Stimulated activated CD8-positive, alpha-beta memory T cell treated with anti-CD3 and anti-CD28 coated beads, Interleukin-2, amount 100 ng/mL, for 48 hours (primary cell): ENCODE results near the gene PARN.
"Not testable (repeated sequence)": the region's sequence is repeated elsewhere in the genome, so short reads cannot be mapped to it uniquely, and the experiment has no call there.

Source experiments
- DNase-seq, 2 donors: peaks; one replicate each; pipeline ENCODE4 v3.0.0-alpha.2; 2020; ENCODE audit warnings: low read depth in 2 of 2

Gene PARN

GRCh38 chr16:14472357-14472756 lies 157.7 kb downstream of the PARN start:
- DNase-seq = no peak

GRCh38 chr16:14470788-14471187 lies 159.3 kb downstream of the PARN start:
- no peak for DNase-seq

GRCh38 chr16:14465799-14466198 lies 164.3 kb downstream of the PARN start:
- DNase-seq = no peak

- no peak for DNase-seq
These were observed 165.3 kb downstream of the PARN start for GRCh38 chr16:14464796-14465195.

- no peak for DNase-seq
These were observed 165.9 kb downstream of the PARN start for GRCh38 chr16:14464192-14464591.

- no peak for DNase-seq
These were observed 167.2 kb downstream of the PARN start for GRCh38 chr16:14462811-14463210.

- no peak for DNase-seq
These were observed 169.3 kb downstream of the PARN start for GRCh38 chr16:14460726-14461125.

- DNase-seq = no peak
These were observed 171.5 kb downstream of the PARN start for GRCh38 chr16:14458576-14458975.

GRCh38 chr16:14456793-14457481 lies 173.1 kb downstream of the PARN start:
- no peak for DNase-seq

- DNase-seq = no peak
These were observed 174.5 kb downstream of the PARN start for GRCh38 chr16:14455573-14455972.

GRCh38 chr16:14454391-14454790 lies 175.7 kb downstream of the PARN start:
- DNase-seq = no peak

GRCh38 chr16:14452066-14452465 lies 178.0 kb downstream of the PARN start:
- no peak for DNase-seq

- no peak for DNase-seq
These were observed 179.2 kb downstream of the PARN start for GRCh38 chr16:14450846-14451245.

- no peak for DNase-seq
These were observed 180.1 kb downstream of the PARN start for GRCh38 chr16:14449790-14450480.

- DNase-seq = no peak
These were observed 180.7 kb downstream of the PARN start for GRCh38 chr16:14449334-14449733.

GRCh38 chr16:14448879-14449278 lies 181.2 kb downstream of the PARN start:
- DNase-seq = no peak

- no peak for DNase-seq
These were observed 182.3 kb downstream of the PARN start for GRCh38 chr16:14447783-14448182.

GRCh38 chr16:14446796-14447195 lies 183.3 kb downstream of the PARN start:
- no peak for DNase-seq

GRCh38 chr16:14445937-14446715 lies 183.9 kb downstream of the PARN start:
- no peak for DNase-seq

GRCh38 chr16:14444979-14445810 lies 184.9 kb downstream of the PARN start:
- no peak for DNase-seq

- not testable (repeated sequence) for DNase-seq
These were observed 188.5 kb downstream of the PARN start for GRCh38 chr16:14441533-14441932.

- no peak for DNase-seq
These were observed 191.8 kb downstream of the PARN start for GRCh38 chr16:14438256-14438655.
